NCI-H146 treated with DMSO at 0.1 percent for 48 hours (cell line): ENCODE data around the gene SPG11.
A peak's percentile ranks its signal among the peaks of the same experiment; 100 is the strongest.
"Not testable (repeated sequence)": the region's sequence is repeated elsewhere in the genome, so short reads cannot be mapped to it uniquely, and the experiment has no call there.

ENCODE experiments used
- DNase-seq: peaks from one replicate; lab custom pipeline; 2025; ENCODE audit not compliant: unreplicated experiment; lab: John Stamatoyannopoulos, UW

Gene SPG11

DNA sequence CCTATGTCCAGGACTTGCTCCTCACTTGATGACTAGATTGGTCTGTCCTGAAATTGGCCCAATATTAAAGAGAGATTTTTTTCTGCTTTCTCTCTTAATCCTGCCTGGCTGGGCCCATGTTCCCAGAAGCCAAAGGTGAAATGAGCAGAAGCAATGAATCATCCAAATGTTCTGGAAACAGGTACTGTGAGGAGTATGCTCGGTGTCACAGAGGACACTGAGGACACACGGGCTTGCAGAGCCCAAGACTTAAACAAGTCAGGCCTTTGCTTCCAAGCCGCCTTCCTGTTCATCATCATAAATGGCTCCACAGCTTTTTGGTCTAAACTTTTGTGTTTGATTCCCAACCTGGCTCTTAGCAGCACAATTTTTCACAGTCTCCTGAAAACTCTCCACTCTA is 95.1 kb downstream of the SPG11 start:
- DNase-seq: no peak

DNA sequence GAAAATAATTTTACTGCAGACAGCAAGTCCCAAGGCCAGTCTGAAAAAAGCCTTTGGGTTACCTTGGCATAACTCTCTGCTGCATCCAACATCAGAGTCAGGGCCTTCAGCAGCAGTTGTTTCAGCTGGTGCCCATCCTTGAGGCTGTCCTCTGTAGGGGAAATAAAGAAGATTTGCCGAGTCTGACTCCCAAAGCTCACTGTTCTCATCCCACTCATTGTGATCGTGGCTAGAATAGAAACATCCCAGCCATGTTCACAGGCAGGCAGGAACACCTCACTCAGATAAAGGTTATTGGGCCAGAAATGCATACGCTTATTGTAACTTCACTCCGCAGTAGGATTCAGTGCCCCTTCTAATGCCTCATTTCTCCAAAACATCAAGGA is 97.3 kb downstream of the SPG11 start:
- DNase-seq: no peak

DNA sequence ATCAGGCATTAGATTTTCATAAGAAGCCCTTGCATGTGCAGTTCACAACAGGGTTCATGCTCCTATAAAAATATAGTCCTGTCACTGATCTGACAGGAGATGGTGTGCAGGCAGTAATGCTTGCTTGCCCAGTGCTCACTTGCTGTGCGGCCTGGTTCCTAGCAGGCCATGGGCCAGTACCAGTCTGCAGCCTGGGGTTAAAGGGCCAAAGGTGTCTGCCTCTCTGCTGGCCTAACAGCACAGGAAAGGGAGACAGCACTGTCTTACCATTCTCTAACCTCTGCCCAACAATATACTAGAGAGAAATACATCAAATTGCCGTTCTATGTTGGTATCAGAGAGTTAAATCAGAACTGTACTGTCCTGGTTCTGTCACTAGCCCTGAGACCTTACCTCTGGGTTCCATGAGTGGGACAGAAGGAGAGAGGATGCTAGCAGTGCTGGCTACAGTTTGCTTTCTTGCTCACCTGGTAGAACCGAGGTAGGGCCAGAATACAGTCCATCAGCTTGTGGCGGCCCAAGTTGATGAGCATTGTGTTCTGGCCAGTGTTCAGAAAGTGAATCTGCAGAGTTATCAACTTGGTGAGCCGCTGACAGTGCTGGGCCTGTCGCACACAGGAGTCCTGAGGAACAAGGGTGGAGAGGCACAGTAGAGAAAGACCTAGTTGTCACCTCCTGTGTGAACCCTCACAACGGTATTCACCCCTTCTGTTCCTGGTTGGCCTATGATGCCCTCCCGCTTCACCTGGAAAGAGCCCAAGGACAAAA is 97.9 kb downstream of the SPG11 start:
- DNase-seq: no peak

DNA sequence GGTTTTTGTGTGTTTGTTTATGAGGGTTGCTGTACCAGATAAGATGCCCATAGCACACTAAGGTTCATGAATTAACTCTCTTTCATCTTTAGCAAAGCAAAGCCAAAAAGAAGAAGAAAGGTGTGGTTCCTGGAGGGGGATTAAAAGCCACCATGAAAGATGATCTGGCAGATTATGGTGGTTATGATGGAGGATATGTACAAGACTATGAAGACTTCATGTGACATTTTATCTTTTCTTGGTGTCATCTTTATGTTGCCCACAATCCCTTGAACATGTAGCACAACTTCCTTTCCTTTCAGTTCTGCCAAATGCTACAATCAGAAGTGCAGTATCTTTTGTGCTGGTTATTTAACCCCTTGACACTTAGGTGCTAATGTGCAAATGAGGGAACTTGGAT is 102.5 kb downstream of the SPG11 start:
- not testable (repeated sequence) for DNase-seq

DNA sequence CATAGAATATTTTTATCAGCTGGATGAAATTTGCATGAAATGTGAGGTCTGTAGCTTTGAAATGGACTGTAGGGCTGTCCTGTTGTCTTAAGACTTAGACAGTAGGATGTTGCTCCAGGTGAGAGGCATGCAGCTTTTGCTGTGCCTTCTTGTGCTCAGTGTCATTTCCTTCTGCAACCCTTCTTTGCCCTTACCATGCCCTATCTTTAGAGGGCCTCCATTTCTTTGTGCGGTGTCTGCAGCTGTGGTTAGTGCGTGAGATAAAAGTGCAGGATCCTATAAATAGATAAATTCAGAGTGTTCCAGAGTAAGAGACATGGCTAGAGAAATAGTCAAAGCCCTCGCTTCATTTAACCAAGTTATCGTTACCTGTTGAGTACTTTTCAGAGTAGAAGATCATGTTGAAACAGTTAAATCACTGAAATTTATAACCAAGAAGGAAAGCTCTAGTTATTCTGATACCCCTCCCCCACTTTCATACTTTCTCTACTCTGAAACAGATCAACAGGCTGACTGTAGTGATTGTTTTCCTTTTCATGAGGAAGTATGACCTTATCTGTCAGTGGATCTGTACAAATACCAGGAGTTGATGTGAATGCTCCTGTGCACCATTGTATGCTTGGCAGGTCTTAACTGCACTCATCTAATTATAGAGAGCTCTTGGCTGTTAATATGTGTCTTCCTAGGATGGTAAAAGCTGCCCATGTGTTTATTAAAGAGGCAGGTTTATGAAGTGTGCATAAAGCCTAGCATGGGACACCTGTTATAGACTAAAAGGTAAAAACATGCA is 108.3 kb downstream of the SPG11 start:
- DNase-seq: no peak

DNA sequence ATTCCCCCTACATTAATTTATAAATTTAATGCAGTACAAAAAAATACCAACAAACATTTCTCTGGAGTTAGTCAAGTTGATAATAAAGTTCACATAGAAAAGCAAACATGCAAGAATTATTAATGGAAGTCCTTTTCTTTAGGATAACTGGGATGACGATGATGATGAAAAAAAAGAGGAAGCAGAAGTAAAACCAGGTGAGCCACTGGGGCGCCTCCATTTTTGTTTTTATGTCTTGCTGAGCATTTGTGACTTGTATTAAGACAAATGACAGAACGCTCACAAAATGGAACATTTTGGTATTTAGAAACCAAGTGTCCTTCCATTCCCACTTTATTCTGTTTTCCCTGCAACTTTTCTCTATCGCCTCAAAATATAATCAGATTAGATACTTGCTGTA is 112.7 kb downstream of the SPG11 start:
- no peak for DNase-seq

DNA sequence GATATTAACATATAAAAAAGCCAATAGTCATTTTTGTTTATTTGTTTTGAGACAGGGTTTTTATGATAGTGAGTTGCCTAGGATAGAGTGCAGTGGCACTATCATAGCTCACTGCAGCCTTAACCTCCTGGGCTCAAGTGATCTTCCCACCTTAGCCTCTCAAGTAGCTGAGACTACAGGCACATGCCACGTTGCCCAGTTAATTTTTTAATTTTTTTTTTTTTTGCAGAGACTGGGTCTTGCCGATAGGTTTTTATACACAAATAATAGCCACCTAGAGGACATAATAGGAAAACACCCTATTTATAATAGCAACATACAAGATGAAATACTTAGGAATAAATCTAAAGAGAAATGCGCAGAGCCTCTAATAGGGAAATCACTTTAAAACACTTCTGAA is 113.2 kb downstream of the SPG11 start:
- no peak for DNase-seq

DNA sequence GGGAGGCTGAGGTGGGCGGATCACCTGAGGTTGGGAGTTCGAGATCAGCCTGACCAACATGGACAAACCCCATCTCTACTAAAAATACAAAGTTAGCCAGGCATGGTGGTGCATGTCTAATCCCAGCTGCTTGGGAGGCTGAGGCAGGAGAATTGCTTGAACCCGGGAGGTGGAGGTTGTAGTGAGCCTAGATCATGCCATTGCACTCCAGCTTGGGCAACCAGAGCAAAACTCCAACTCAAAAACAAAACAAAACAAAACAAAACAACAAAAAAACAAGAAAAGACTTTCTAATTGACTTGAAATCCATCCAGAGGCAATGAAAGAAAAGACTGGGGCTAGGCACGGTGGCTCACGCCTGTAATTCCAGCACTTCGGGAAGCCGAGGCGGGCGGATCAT is 114.3 kb downstream of the SPG11 start:
- not testable (repeated sequence) for DNase-seq

DNA sequence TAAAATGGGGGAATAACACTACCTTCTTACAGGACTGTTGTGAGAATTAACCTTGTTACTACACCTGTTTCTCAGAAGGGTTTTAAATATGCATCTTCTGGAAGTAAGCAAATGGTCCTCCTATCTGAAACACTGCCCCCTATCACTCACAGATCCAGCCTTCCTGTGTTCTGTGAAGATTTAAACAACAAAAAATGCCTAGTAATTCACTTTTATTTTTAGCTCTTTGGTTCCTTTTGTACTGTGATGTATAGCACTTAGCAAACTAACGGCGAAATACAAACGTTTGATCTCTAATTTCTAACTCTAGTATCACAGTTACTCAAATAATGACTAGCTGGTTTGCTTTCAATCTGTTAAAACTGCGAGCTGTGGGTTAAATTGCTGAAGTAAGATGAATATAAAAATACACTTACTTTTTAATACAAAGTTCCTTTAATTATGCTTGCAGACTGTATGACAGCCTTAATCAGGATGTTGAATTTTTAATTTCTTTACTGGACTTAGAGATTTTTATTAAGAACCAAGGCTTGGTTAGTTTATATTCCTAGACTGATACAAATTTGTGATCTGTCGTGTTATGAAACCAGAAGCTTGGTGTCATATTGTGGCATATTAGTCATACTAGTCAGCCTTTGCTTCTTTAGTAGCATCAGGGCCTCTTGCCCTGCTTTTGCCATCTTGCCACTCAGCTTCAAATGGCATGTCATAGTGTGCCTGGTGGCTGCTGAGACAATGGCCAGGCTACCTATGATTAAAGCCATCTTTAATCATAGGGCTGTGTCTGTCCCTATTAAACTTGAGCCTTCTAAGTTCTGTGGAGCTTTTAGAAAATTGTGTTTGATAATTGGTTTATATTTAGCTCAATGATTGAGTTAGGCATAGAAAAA is 117.3 kb downstream of the SPG11 start:
- no peak for DNase-seq

DNA sequence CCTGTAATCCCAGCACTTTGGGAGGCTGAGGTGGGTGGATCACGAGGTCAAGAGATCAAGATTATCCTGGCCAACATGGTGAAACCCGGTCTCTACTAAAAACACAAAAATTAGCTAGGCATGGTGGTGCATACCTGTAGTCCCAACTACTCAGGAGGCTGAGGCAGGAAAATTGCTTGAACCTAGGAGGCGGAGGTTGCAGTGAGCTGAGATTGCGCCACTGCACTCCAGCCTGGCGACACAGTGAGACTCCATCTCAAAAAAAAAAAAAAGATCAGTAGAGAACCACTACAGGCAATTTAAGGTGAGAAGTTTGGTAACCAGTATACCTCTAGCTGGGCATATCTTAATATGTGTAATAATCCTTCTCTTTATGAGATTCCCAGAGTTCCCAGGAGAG is 118.7 kb downstream of the SPG11 start:
- not testable (repeated sequence) for DNase-seq

DNA sequence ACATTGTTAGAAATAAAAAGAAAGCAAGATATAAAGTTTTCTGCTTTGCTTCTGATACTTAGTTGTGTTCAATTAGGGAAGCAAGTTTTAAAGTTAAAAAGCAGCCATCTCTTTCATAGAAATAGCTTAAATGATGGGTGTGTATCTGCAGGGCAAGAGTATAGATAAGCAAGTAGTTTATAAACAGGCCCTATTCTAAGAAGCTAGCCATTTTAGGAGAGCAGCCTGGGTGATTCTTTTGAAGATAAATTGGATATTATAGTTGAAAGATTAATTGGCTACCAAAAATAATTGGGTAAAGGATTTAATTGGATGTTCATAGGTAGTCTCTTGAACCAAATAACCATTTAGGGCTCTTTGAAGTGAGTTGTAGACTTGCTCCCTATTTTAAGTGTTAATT is 120.9 kb downstream of the SPG11 start:
- DNase-seq: no peak

DNA sequence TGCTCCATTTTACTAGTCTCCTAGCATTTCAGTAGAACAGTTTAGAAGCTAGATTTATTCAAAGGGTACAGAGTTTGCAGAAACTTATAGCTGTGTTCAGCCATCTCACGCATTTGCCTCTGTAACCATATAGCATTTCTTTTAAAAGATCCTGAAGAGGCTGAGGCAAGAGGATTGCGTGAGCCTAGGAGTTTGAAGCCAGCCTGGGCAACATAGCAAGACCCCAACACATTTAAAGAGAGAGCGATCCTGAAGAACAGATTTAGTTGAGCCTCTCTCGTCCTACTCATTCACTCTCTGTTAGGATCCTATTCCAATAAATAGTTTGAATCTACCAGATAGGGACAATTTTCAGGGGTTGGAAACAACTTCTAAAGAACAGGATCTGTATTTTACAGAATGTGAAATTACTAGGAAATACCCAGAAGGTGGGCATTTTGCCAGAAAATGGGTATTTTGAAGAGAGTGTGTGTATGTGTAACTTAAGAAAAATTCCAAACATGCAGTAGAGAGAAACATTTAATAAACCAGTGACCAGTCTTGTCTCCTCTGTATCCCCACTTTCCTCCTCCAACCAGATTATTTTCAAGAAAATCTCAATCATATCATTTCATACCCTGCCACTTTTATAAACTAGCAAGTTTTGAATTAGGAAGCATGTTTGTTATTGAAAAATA is 122.0 kb downstream of the SPG11 start:
- DNase-seq: no peak

DNA sequence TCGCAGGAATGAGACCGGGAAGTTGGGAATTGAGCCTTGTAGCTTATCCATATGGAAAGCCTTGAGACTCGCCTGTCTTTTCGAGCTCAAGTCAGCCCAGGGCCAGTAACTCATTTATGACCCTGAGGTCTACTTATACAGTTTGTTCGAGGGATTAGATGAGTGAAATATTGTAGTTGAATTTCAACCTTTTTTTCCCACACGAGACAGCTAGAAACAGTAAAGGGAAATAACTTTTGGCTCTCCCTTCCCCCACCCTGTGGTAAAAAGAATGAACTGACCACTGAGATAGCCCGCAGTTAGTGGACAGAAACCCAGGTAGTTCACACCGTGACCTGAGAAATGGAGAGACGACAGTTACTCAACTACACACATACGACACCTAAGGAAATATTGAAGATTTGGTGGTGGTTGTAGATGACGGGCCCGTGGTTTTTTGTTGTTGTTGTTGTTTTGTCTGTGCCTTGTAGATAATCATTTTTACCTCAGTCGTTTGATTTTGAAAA is 125.7 kb downstream of the SPG11 start:
- DNase-seq: peak; percentile 0

DNA sequence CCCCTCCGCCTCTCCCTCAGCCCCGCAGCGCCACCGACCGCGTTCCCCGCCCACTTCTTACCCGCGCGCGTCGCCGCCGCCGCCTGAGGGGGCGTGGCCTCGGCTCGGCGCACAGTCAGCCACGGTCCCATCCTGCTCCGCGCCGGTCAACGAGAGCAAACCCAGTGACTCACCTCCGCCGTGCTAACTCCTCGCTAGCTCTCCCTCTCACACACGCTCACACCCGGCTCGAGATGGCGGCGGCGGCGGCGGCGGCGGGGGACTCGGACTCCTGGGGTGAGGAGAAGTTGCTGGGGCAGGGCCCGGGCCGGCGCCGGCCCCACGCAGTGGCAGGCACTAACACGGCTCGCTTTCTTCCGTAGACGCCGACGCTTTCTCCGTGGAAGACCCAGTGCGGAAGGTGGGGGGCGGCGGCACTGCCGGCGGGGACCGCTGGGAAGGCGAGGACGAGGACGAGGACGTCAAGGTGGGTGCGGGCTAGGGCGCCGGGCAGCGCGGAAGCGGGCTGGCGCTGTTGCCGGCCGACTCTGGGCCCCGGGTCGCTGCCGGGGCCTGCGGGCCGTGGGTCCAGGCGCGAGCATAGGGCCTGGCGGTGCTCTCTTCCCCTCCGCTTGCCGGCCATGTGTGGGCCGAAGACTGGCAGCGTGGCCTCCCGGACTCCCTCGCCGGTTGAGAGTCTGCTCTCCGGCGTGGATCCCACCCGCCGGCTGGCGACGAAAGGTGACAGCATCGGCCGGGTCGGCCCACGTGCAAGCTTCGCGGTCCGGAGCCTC is 126.3 kb downstream of the SPG11 start, which contains the start of gene EIF3J:
Gene EIF3J (plus strand): TSS at position 186 of the 773 bp plus-strand sequence. CDS start 48 bp downstream, at position 234.
- DNase-seq: peak; percentile 92

DNA sequence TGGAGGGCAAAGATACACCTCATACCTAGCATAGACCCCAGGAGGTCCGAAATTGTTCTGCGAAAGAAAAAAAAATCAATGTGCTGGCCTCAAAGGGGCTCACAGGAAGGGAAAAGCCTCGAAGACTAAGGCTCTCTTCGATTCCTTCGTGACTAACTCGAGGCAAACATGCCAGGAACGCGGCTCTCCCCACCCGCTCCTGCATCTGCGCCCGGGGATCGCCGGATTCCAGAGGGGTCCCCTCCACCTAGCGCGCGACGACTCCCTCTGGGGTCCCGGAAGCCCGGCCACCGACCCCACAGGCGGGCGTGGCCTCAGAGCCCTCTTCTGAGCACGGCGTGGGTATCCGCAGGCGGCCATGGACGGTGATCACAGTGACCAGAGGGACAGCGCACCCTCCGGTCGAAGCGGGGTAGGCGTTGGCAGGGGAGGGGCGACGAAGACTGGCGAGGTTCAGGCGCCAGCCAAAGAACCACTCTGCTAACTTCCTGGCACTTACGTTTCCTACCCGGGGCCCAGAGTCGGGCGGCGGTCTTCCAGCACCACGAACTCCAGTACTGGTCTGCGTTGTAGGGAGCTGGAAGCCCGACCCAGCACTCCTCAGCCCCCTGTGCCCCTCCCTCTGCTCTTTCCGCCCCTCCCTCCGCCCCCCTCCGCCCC is 127.0 kb downstream of the SPG11 start:
- DNase-seq: peak; percentile 92

DNA sequence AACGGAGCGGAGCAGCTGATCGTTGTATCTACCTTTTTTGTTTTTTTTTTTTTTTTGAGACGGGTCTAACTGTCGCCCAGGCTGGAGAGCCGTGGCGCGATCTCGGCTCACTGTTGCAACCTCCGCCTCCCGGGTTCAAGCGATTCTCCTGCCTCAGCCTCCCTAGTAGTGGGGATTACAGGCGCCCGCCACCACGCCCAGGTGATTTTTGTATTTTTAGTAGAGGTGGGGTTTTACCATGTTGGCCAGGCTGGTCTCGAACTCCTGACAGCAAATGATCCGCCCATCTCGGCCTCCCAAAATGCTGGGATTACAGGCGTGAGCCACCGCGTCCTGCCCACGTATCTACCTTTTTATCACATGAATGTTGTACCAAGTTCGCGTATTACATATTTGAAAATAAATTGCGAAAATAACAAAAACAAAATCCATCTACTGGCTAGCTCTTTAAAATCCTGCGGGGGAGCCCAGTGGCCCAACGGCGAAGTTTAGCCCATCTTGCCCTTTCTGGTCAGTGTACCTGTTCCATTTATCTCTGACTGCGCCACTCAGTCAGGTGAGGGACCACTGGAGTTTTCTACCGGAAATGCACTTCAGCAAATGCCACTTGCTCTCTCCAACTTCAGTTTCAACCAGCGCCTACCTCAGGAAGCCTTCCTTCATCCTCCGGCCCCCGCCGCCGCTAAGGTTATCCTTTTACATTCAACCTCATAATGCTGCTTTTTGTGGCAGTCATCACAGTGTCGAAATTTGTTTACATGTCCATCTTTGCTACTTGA is 127.8 kb downstream of the SPG11 start:
- DNase-seq: peak; percentile 31

DNA sequence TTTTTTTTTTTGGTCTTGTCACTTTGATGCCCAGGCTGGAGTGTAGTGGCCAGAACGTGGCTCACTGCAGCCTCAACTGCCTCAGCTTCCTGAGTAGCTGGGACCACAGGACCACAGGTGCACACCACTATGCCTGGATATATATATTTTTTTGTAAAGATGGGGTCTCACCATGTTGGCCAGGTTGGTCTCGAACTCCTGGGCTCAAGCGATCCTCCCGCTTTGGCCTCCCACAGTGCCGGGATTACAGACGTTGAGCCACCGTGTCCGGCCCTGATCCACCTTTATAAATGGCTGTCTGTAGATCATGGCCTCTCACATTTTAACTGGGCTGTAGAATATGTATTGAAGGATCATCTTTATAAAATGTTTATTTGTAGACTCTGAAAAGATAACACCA is 128.4 kb downstream of the SPG11 start:
- DNase-seq: no peak

DNA sequence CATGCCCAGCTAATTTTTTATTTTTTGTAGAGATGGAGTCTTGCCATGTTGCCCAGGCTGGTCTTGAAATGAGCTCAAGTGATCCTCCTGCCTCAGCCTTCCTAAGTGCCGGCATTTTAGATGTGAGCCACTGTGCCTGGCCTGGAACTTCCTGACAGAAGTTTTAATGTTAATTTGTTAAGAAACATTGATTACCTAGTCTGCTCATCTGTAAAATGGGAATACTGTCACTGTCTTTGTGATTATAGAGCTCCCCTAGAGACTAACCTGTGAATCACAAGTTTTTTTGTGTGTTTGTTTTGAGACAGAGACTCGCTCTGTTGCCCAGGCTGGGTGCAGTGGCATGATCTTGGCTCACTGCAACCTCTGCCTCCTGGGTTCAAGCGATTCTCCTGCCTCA is 130.8 kb downstream of the SPG11 start:
- DNase-seq: no peak

DNA sequence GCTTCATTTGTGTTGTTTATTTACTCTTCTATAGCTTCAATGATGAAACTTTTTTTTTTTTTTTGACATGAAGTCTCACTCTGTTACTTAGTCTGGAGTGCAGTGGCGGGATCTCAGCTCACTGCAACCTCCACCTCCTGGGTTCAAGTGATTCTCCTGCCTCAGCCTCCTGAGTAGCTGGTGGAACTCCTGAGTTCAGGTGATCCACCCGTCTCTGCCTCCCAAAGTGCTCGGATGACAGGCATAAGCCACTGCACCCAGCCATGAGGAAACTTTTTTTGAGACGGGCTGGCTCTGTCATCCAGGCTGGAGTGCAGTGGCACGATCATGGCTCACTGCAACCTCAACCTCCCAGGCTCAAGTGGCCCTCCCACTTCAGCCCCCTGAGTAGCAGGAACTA is 131.2 kb downstream of the SPG11 start:
- not testable (repeated sequence) for DNase-seq
